Esophagus squamous epithelium (tissue), 4 donors: ENCODE measurements around the gene TULP4.

ENCODE experiments used
- POLR2A ChIP-seq, 4 donors: fragments of 450-650 bp; IDR thresholded peaks; one replicate each; pipeline ENCODE4 v1.6.1; 2017; ENCODE audit warnings: antibody characterized with exemption in 4 of 4, mild to moderate bottlenecking in 4 of 4, moderate library complexity in 3 of 4
- TF ChIP-seq, protein P1 (sequence below), 6 experiments: fragments of 450-650 bp in 4 of 6; fragments of 200-600 bp in 2 of 6; sonication (generic) in 2 of 6; IDR thresholded peaks; one replicate each; pipeline ENCODE4 v1.5.1; 2016 to 2019; ENCODE audit warnings: antibody characterized with exemption in 6 of 6, mild to moderate bottlenecking in 4 of 6, moderate library complexity in 4 of 6

- TF ChIP-seq POLR2A (IDR thresholded peaks at IDR 0.05) = no peak
- TF ChIP-seq, protein P1, sequence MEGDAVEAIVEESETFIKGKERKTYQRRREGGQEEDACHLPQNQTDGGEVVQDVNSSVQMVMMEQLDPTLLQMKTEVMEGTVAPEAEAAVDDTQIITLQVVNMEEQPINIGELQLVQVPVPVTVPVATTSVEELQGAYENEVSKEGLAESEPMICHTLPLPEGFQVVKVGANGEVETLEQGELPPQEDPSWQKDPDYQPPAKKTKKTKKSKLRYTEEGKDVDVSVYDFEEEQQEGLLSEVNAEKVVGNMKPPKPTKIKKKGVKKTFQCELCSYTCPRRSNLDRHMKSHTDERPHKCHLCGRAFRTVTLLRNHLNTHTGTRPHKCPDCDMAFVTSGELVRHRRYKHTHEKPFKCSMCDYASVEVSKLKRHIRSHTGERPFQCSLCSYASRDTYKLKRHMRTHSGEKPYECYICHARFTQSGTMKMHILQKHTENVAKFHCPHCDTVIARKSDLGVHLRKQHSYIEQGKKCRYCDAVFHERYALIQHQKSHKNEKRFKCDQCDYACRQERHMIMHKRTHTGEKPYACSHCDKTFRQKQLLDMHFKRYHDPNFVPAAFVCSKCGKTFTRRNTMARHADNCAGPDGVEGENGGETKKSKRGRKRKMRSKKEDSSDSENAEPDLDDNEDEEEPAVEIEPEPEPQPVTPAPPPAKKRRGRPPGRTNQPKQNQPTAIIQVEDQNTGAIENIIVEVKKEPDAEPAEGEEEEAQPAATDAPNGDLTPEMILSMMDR (IDR thresholded peaks at IDR 0.05) = no peak
Measured at GRCh38 chr6:158560836-158561320, 248.6 kb downstream of the TULP4 start.
